T-helper 1 cell treated with Interleukin-12 subunit alpha and Interleukin-12 subunit beta and Interleukin-4 antibody, amounts not matched to agents 30 μg/mL and 1 μg/mL, for 36 hours (primary cell): ENCODE data around the gene STK38.
"Not testable (repeated sequence)": the region's sequence is repeated elsewhere in the genome, so short reads cannot be mapped to it uniquely, and the experiment has no call there.

Experiments
- H3K27ac Mint-ChIP-seq: one replicate; pipeline ENCODE4 v1.8.0; 2021; ENCODE audit warnings: mild to moderate bottlenecking, mixed read lengths
- H3K27me3 Mint-ChIP-seq: one replicate; pipeline ENCODE4 v1.8.0; 2021; ENCODE audit warnings: low read depth, mixed read lengths
- H3K36me3 Mint-ChIP-seq: one replicate; pipeline ENCODE4 v1.8.0; 2021; ENCODE audit warnings: low read depth, mixed read lengths
- H3K4me1 Mint-ChIP-seq: one replicate; pipeline ENCODE4 v1.8.0; 2021; ENCODE audit warnings: low read depth, mixed read lengths
- H3K4me3 Mint-ChIP-seq: one replicate; pipeline ENCODE4 v1.8.0; 2021; ENCODE audit warnings: mild to moderate bottlenecking, moderate library complexity, mixed read lengths
- H3K9me3 Mint-ChIP-seq: one replicate; pipeline ENCODE4 v1.8.0; 2021; ENCODE audit warnings: mixed read lengths

Gene STK38

DNA sequence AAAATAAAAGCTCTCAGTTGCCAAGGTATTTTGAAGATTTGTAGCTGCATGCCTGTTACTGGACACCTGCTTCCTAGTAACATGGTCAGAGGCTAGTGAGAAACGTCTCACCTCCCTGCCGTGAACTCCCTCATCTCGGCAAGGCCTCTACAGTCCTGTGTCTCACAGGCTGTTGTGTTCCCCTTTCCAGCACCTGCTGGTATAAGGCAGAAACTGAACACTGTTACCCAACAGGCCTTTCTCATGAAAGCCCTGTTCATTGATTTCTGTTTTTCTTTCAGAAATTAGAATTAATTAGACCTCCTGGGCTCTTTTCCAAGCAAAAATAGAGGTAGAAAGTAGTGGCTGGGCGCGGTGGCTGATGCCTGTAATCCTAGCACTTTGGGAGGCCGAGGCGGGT lies 29.3 kb upstream of the STK38 start:
- H3K9me3 Mint-ChIP-seq = peaks cover 5% of the 10 kb centered on the region
- no peaks in the 10 kb centered on the region for H3K27me3 Mint-ChIP-seq
- H3K4me1 Mint-ChIP-seq = peaks cover 7% of the 10 kb centered on the region
- no peak overlapping the region for H3K4me3 Mint-ChIP-seq
- H3K27ac Mint-ChIP-seq = no peak overlapping the region
- H3K36me3 Mint-ChIP-seq = no peaks in the 10 kb centered on the region

- no peak overlapping the region for H3K4me3 Mint-ChIP-seq
- no peak overlapping the region for H3K27ac Mint-ChIP-seq
- peaks cover 5% of the 10 kb centered on the region for H3K9me3 Mint-ChIP-seq
- H3K27me3 Mint-ChIP-seq = no peaks in the 10 kb centered on the region
- H3K4me1 Mint-ChIP-seq = peaks cover 4% of the 10 kb centered on the region
- H3K36me3 Mint-ChIP-seq = no peaks in the 10 kb centered on the region
These were observed 27.4 kb upstream of the STK38 start for GRCh38 chr6:36574679-36575078.

DNA sequence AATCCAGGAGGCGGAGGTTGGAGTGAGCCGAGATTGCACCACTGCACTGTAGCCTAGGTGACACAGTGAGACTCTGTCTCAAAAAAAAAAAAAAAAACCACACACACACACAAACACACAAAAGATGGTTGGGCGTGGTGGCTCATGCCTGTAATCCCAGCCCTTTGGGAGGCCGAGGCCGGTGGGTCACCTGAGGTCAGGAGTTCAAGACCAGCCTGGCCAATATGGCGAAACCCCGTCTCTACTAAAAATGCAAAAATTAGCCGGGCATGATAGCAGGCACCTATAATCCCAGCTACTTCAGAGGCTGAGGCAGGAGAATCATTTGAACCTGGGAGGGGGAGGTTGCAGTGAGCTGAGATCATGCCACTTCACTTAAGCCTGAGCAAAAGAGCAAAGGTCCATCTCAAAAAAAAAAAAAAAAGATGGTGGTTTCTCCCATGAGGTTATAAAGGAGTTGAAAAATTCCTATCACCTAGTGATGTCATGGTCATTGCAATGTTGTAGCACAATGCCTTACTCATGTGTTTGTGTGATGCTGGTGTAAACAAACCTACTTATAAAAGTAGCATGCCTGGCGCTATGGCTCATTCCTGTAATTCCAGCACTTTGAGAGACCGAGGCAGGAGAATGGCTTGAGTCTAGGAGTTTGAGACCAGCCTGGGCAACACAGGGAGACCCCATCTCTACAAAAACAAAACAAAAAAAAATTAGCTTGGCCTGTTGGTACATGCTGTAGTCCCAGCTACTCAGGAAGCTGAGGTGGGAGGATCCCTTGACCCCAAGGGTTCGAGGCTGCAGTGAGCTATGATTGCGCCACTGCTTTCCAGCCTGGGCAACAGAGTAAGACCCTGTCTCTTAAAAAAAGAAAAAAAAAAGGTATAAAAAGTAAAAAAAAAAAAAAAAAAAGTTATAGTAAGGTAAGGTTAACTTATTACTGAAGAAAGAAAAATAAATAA lies 25.4 kb upstream of the STK38 start:
- H3K27me3 Mint-ChIP-seq, H3K4me3 Mint-ChIP-seq, H3K9me3 Mint-ChIP-seq, H3K27ac Mint-ChIP-seq, H3K4me1 Mint-ChIP-seq, H3K36me3 Mint-ChIP-seq: not testable (repeated sequence)

DNA sequence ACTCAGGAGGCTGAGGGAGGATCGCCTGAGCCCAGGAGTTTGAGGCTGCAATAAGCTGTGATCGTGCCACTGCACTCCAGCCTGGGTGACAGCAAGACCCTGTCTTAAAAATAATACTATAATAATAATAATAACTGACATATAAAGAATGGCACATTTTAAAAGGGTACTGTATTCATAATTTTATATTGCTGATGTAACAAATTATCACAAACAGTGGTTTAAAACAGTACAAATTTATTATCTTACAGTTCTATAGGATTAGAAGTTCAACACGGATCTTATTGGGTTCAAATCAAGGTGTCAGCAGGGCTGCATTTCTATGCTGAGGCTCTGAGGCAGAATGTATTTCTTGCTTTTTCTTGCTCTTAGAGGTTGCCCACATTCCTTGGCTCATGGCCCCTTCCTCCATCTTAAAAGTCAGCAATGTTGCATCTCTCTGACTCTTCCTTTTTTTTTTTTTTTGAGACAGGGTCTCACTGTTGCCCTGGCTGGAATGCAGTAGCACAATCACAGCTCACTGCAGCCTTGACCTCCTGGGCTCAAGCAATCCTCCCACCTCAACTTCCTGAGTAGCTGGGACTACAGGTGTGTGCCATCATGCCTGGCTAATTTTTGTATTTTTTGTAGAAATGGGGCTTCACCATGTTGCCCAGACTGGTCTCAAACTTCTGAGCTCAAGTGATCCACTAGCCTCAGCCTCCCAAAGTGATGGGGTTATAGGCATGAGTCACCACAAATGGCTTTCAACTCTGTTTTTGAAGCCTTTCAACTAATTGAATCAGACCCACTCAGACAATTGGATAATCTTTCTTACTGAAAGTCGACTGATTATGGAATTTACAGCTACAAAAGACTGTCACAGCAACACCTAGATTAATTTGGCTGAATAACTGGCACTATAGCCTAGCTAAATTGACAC lies 24.1 kb upstream of the STK38 start:
- H3K36me3 Mint-ChIP-seq = no peaks in the 10 kb centered on the region
- H3K27ac Mint-ChIP-seq = no peak overlapping the region
- no peaks in the 10 kb centered on the region for H3K4me1 Mint-ChIP-seq
- no peaks in the 10 kb centered on the region for H3K27me3 Mint-ChIP-seq
- no peak overlapping the region for H3K4me3 Mint-ChIP-seq
- H3K9me3 Mint-ChIP-seq = peaks cover 5% of the 10 kb centered on the region

DNA sequence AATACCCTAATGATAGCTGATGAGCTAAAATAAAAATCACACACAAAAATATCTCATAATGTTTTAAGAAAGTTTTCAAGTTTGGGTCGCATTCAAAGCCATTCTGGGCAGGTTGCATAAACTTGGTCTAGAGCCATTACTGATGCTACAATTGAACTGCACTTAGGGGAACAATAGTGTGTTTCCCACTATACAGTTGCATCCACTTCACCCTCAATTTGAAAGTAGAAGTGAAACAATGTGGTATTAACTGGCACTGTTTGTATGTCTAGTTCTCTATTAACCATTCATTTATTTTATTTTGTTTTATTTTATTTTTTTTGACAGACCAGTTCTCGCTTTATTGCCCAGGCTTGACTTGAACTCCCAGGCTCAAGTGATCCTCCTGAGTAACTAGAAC lies 23.0 kb upstream of the STK38 start:
- no peaks in the 10 kb centered on the region for H3K27me3 Mint-ChIP-seq
- no peak overlapping the region for H3K4me3 Mint-ChIP-seq
- peaks cover 5% of the 10 kb centered on the region for H3K9me3 Mint-ChIP-seq
- H3K4me1 Mint-ChIP-seq = no peaks in the 10 kb centered on the region
- H3K36me3 Mint-ChIP-seq = no peaks in the 10 kb centered on the region
- H3K27ac Mint-ChIP-seq = no peak overlapping the region

DNA sequence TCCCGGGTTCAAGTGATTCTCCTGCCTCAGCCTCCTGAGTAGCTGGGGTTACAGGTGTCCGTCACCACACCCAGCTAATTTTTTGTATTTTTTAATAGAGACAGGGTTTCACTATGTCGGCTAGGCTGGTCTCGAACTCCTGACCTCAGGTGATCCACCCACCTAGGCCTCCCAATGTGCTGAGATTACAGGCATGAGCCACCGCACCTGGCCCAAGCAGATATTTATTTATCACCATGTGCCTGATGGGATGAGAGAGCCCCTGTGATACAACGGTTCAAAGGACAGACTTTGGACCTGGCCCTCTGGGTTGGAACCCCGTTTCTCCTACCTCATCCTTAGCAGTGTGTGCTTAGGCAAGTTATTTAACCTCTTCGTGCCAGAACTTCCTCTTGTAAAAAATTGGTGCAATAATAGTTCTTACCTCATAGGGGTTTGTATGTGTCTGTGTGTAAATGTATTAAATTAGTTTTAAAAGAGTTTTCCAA lies 19.2 kb upstream of the STK38 start:
- no peaks in the 10 kb centered on the region for H3K4me1 Mint-ChIP-seq
- H3K27me3 Mint-ChIP-seq = peaks cover 18% of the 10 kb centered on the region
- H3K9me3 Mint-ChIP-seq = no peaks in the 10 kb centered on the region
- H3K27ac Mint-ChIP-seq = no peak overlapping the region
- no peaks in the 10 kb centered on the region for H3K36me3 Mint-ChIP-seq
- H3K4me3 Mint-ChIP-seq = no peak overlapping the region

- Mint-ChIP-seq H3K9me3 (no peaks in the 10 kb centered on the region), H3K27ac (no peak overlapping the region), H3K27me3 (peaks cover 31% of the 10 kb centered on the region), H3K36me3 (no peaks in the 10 kb centered on the region), H3K4me3 (no peak overlapping the region), H3K4me1 (peaks cover 4% of the 10 kb centered on the region)
These were observed 16.6 kb upstream of the STK38 start for GRCh38 chr6:36563928-36564284.

GRCh38 chr6:36563237-36563927 lies 16.1 kb upstream of the STK38 start:
- no peak overlapping the region for H3K27ac Mint-ChIP-seq
- H3K36me3 Mint-ChIP-seq = no peaks in the 10 kb centered on the region
- H3K4me3 Mint-ChIP-seq = no peak overlapping the region
- peaks cover 32% of the 10 kb centered on the region for H3K27me3 Mint-ChIP-seq
- H3K4me1 Mint-ChIP-seq = peaks cover 4% of the 10 kb centered on the region
- no peaks in the 10 kb centered on the region for H3K9me3 Mint-ChIP-seq

GRCh38 chr6:36560822-36561221 lies 13.5 kb upstream of the STK38 start:
- no peak overlapping the region for H3K4me3 Mint-ChIP-seq
- H3K4me1 Mint-ChIP-seq = peaks cover 4% of the 10 kb centered on the region
- no peaks in the 10 kb centered on the region for H3K36me3 Mint-ChIP-seq
- H3K9me3 Mint-ChIP-seq = no peaks in the 10 kb centered on the region
- no peak overlapping the region for H3K27ac Mint-ChIP-seq
- peaks cover 34% of the 10 kb centered on the region for H3K27me3 Mint-ChIP-seq

- no peaks in the 10 kb centered on the region for H3K36me3 Mint-ChIP-seq
- no peaks in the 10 kb centered on the region for H3K9me3 Mint-ChIP-seq
- no peak overlapping the region for H3K4me3 Mint-ChIP-seq
- peaks cover 35% of the 10 kb centered on the region for H3K27me3 Mint-ChIP-seq
- H3K4me1 Mint-ChIP-seq = peaks cover 4% of the 10 kb centered on the region
- H3K27ac Mint-ChIP-seq = no peak overlapping the region
These were observed 11.9 kb upstream of the STK38 start for GRCh38 chr6:36559011-36559793.

DNA sequence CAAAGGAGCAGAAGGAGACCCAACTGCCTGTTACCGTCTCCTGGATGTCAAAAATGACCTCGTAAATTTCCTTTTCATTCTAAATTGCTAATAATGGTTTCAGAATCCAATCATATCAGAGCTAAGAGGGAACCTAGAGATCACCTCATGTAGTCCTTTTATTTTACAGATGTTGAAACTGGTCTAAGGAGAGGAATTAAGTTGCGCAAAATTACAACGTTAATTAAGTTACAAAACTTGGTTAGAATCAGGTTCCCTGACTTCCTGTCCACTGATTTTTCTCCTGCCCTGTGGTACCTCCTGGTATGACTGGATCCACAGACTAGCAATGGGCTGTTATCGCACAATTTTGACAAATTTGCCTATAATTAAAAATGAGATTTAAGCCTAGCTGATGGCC lies 9.0 kb upstream of the STK38 start:
- peaks cover 4% of the 10 kb centered on the region for H3K4me1 Mint-ChIP-seq
- H3K27me3 Mint-ChIP-seq = peaks cover 17% of the 10 kb centered on the region
- no peak overlapping the region for H3K27ac Mint-ChIP-seq
- H3K4me3 Mint-ChIP-seq = no peak overlapping the region
- H3K36me3 Mint-ChIP-seq = no peaks in the 10 kb centered on the region
- no peaks in the 10 kb centered on the region for H3K9me3 Mint-ChIP-seq

GRCh38 chr6:36555750-36556252 lies 8.5 kb upstream of the STK38 start:
- Mint-ChIP-seq H3K4me3 (no peak overlapping the region), H3K9me3 (no peaks in the 10 kb centered on the region)

DNA sequence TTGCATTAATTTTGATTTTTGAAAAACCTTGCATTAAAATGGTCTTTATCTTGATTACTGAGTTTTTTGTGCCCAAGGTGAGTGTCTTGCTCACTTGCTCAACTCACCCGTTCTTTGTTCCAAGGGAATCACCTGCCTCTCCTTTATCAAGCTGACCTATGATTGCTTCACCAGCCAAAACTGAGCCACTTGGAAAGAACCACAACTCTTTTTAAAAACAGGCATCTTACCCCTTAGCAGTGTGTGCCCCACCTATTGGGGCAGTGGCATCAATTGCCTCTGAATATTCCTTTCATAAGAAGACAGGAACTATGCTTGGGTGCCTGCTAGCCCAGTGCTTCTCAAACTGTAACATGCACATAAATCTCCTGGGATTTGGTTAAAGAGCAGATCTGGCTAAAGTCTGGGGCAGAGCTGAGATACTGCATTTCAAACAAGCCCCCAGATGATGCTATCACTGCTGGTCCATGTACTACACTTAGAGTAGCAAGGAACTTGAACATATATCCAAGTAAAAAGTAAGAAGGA lies 3.3 kb upstream of the STK38 start:
- Mint-ChIP-seq H3K27me3 (no peaks in the 10 kb centered on the region), H3K4me3 (no peak overlapping the region)

More at GRCh38 chr6:36555750-36556252, 8.5 kb upstream of the STK38 start:
- no peaks in the 10 kb centered on the region for H3K36me3 Mint-ChIP-seq
- H3K4me1 Mint-ChIP-seq = peaks cover 1% of the 10 kb centered on the region
- H3K27ac Mint-ChIP-seq = no peak overlapping the region
- peaks cover 12% of the 10 kb centered on the region for H3K27me3 Mint-ChIP-seq

More for the DNA sequence above, 3.3 kb upstream of the STK38 start:
- Mint-ChIP-seq H3K27ac (no peak overlapping the region), H3K36me3 (peaks cover 6% of the 10 kb centered on the region), H3K4me1 (peaks cover 21% of the 10 kb centered on the region), H3K9me3 (no peaks in the 10 kb centered on the region)
